Measurements from ENCODE around the gene ZNF410. TPM values are rescaled to one million over a fixed set of nuclear protein-coding genes. Genes with fewer than 3 reads are reported as not detected.
"Not testable (repeated sequence)": the region's sequence is repeated elsewhere in the genome, so short reads cannot be mapped to it uniquely, and the experiment has no call there.

The ZNF410 gene
- total RNA-seq, 1 experiment from 2014 or later = 37.6 TPM

DNA sequence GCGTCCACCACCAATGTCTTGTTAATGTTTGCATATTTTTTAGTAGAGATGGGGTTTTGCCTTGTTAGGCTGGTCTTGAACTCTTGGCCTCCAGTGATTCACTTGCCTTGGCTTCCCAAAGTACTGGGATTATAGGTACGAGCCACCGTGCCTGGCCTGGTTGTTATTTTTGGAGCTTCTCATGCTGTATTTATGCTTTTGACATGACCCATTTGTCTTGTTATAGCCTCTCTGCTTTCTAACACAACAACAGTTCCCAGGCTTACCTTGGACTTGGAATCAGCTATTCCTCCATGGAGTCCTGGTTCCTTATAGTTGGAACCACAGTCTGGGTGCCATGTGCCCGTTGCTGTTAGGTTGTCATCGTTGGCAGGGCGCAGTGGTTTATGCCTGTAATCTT lies 29.7 kb downstream of the ZNF410 start:
- no peak overlapping the region for H3K9ac ChIP-seq (ENCODE audit: low read length)
- no peaks in the 10 kb centered on the region for H4K20me1 ChIP-seq (ENCODE audit: insufficient read depth)
- H3K36me3 ChIP-seq (ENCODE audit: control insufficient read depth in 1 of 2, insufficient read depth in 2 of 2, low read length in 2 of 2) = peaks cover 21 to 22% of the 10 kb centered on the region in 2 experiments
- H3K4me1 ChIP-seq (ENCODE audit: control insufficient read depth in 1 of 2, insufficient read depth in 2 of 2, low read length in 2 of 2) = peaks cover 6 to 19% of the 10 kb centered on the region in 2 experiments
- no peak overlapping the region for H3K4me2 ChIP-seq (ENCODE audit: low read length)
- H3K27ac ChIP-seq (ENCODE audit: low read depth, low read length) = no peak overlapping the region
- H3K79me2 ChIP-seq (ENCODE audit: insufficient read depth, low read length) = peaks cover 42% of the 10 kb centered on the region
- H3K9me3 ChIP-seq (ENCODE audit: control insufficient read depth in 1 of 2, insufficient read depth in 1 of 2, low read depth in 1 of 2, low read length in 2 of 2) = no peaks in the 10 kb centered on the region; a peak in 1 of 4 replicates
- no peaks in the 10 kb centered on the region for H3K27me3 ChIP-seq (ENCODE audit: insufficient read depth, low read length)
- POLR2A ChIA-PET = no interaction called here
- intact Hi-C loops (cut with micrococcal nuclease) = no loop called here
- H3K9me2 ChIP-seq (ENCODE audit: insufficient read depth) = no peaks in the 10 kb centered on the region
- TF ChIP-seq POLR2A (IDR thresholded peaks at IDR 0.05; ENCODE audit: borderline replicate concordance, extremely low read depth, insufficient read depth, insufficient read length) = no peak
- no peak for TF ChIP-seq ZFX (IDR thresholded peaks at IDR 0.05)
- DNase-seq (ENCODE audit: low read depth, low spot score) (no peak), ATAC-seq (no peak)
- no TSS peak for BruUV-seq (replicated peaks)
- RAD21 ChIA-PET (ENCODE audit: low non-redundant PET in 1 of 2, low total read pairs in 2 of 2, uncharacterized antibody in 2 of 2, unreplicated experiment in 2 of 2) = no interaction called here
- CTCF ChIA-PET = no interaction called here
- no peak overlapping the region for H3K4me3 ChIP-seq (replicated peaks in 1 of 2; ENCODE audit: low read depth in 1 of 2, low read length in 2 of 2)
- no peak overlapping the region for H2AFZ ChIP-seq (ENCODE audit: low read depth, low read length, poor library complexity, severe bottlenecking)

- H3K9me3 ChIP-seq (ENCODE audit: control insufficient read depth in 1 of 2, insufficient read depth in 1 of 2, low read depth in 1 of 2, low read length in 2 of 2); CTCF ChIA-PET; H3K4me2 ChIP-seq (ENCODE audit: low read length); BruUV-seq (replicated peaks); DNase-seq (ENCODE audit: low read depth, low spot score); intact Hi-C loops (cut with micrococcal nuclease); H3K27ac ChIP-seq (ENCODE audit: low read depth, low read length); H3K27me3 ChIP-seq (ENCODE audit: insufficient read depth, low read length); H4K20me1 ChIP-seq (ENCODE audit: insufficient read depth); H3K9ac ChIP-seq (ENCODE audit: low read length); POLR2A ChIA-PET; H3K9me2 ChIP-seq (ENCODE audit: insufficient read depth); ATAC-seq; H2AFZ ChIP-seq (ENCODE audit: low read depth, low read length, poor library complexity, severe bottlenecking); RAD21 ChIA-PET (ENCODE audit: low non-redundant PET in 1 of 2, low total read pairs in 2 of 2, uncharacterized antibody in 2 of 2, unreplicated experiment in 2 of 2); H3K4me3 ChIP-seq (replicated peaks in 1 of 2; ENCODE audit: low read depth in 1 of 2, low read length in 2 of 2): not testable (repeated sequence)
- peaks cover 16 to 34% of the 10 kb centered on the region in 2 experiments; a peak in 3 of 4 replicates for H3K36me3 ChIP-seq (ENCODE audit: control insufficient read depth in 1 of 2, insufficient read depth in 2 of 2, low read length in 2 of 2)
- peaks cover 29% of the 10 kb centered on the region for H3K79me2 ChIP-seq (ENCODE audit: insufficient read depth, low read length)
- peaks cover 6 to 19% of the 10 kb centered on the region in 2 experiments for H3K4me1 ChIP-seq (ENCODE audit: control insufficient read depth in 1 of 2, insufficient read depth in 2 of 2, low read length in 2 of 2)
These were observed 32.8 kb downstream of the ZNF410 start for GRCh38 chr14:73919457-73919856.

GRCh38 chr14:73924337-73924736 lies 37.7 kb downstream of the ZNF410 start:
- CTCF ChIA-PET = no interaction called here
- Histone ChIP-seq H3K4me1 (ENCODE audit: control insufficient read depth in 1 of 2, insufficient read depth in 2 of 2, low read length in 2 of 2) (no peaks in the 10 kb centered on the region), H2AFZ (ENCODE audit: low read depth, low read length, poor library complexity, severe bottlenecking) (no peak overlapping the region), H3K4me3 (replicated peaks in 1 of 2; ENCODE audit: low read depth in 1 of 2, low read length in 2 of 2) (no peak overlapping the region), H3K36me3 (ENCODE audit: control insufficient read depth in 1 of 2, insufficient read depth in 2 of 2, low read length in 2 of 2) (peaks cover 30 to 47% of the 10 kb centered on the region in 2 experiments; a peak in 3 of 4 replicates), H3K4me2 (ENCODE audit: low read length) (no peak overlapping the region), H4K20me1 (ENCODE audit: insufficient read depth) (no peaks in the 10 kb centered on the region), H3K27ac (ENCODE audit: low read depth, low read length) (no peak overlapping the region), H3K79me2 (ENCODE audit: insufficient read depth, low read length) (peaks cover 9% of the 10 kb centered on the region; the same call in 1 of the 2 replicates), H3K9ac (ENCODE audit: low read length) (no peak overlapping the region), H3K27me3 (ENCODE audit: insufficient read depth, low read length) (no peaks in the 10 kb centered on the region), H3K9me3 (ENCODE audit: control insufficient read depth in 1 of 2, insufficient read depth in 1 of 2, low read depth in 1 of 2, low read length in 2 of 2) (no peaks in the 10 kb centered on the region), H3K9me2 (ENCODE audit: insufficient read depth) (no peaks in the 10 kb centered on the region)
- intact Hi-C loops (cut with micrococcal nuclease) = no loop called here
- RAD21 ChIA-PET (ENCODE audit: low non-redundant PET in 1 of 2, low total read pairs in 2 of 2, uncharacterized antibody in 2 of 2, unreplicated experiment in 2 of 2) = no interaction called here
- BruUV-seq (replicated peaks) = no TSS peak
- DNase-seq (ENCODE audit: low read depth, low spot score) = no peak
- ATAC-seq = no peak
- TF ChIP-seq ZBTB33 (IDR thresholded peaks at IDR 0.05; ENCODE audit: extremely low read depth, insufficient replicate concordance, low read length) (no peak), ZFX (IDR thresholded peaks at IDR 0.05) (no peak), ATF3 (IDR thresholded peaks at IDR 0.05) (no peak)
- POLR2A ChIA-PET = no interaction called here

Data from HCT116 (cell line).